Large intestine (tissue), 3 donors: Measurements from ENCODE around the gene SERINC5. TPM values are rescaled to one million over a fixed set of nuclear protein-coding genes. Genes with fewer than 3 reads are reported as not detected.

ENCODE experiments used
- DNase-seq, 2 donors: peaks; one replicate each; pipeline versions ENCODE4 v3.0.0 to v3.0.0-alpha.2; 2013
- H3K27ac ChIP-seq: one replicate; pipeline ENCODE4 v1.5.1; 2013; ENCODE audit warnings: low read length
- H3K27me3 ChIP-seq: 2 replicates; pipeline ENCODE4 v1.6.1; 2013; ENCODE audit warnings: low read length; ENCODE audit not compliant: control insufficient read depth, insufficient read depth
- H3K36me3 ChIP-seq: 2 replicates; pipeline ENCODE4 v1.6.1; 2013; ENCODE audit warnings: low read length; ENCODE audit not compliant: control insufficient read depth, insufficient read depth
- H3K4me1 ChIP-seq: one replicate; pipeline ENCODE4 v1.6.1; 2013; ENCODE audit warnings: low read length; ENCODE audit not compliant: control insufficient read depth, insufficient read depth
- H3K4me3 ChIP-seq: one replicate; pipeline ENCODE4 v1.5.1; 2013; ENCODE audit warnings: low read length
- H3K9me3 ChIP-seq: one replicate; pipeline ENCODE4 v1.6.1; 2013; ENCODE audit warnings: mild to moderate bottlenecking, low read depth, low read length, moderate library complexity; ENCODE audit not compliant: control insufficient read depth
- WGBS: methylation state at CpG from one replicate; pipeline ENCODE4 v1.1.5; 2013; ENCODE audit warnings: low lambda C conversion rate; ENCODE audit not compliant: insufficient coverage; 5-methylcytosine and 5-hydroxymethylcytosine counted together
- polyA plus RNA-seq: library from polyadenylated mRNA; unstranded; fragments of 120-200 nt; gene quantifications from one replicate; pipeline ENCODE4 v1.2.1, GENCODE V29; 2013

Gene SERINC5
- polyA plus RNA-seq, 1 donor: 44.8 TPM

- WGBS: no CpG with 5 or more reads among the region's 10 CpGs
- Histone ChIP-seq H3K27ac (no peak overlapping the region), H3K36me3 (no peaks in the 10 kb centered on the region), H3K4me1 (no peaks in the 10 kb centered on the region), H3K27me3 (no peaks in the 10 kb centered on the region), H3K4me3 (no peak overlapping the region), H3K9me3 (no peaks in the 10 kb centered on the region)
- no peak for DNase-seq
Measured at GRCh38 chr5:80070338-80071056, 185.4 kb downstream of the SERINC5 start.

GRCh38 chr5:80069918-80070318, 185.9 kb downstream of the SERINC5 start:
- 49% methylated on average over 2 of the region's 3 CpGs for WGBS

GRCh38 chr5:80069251-80069800, 186.5 kb downstream of the SERINC5 start:
- Histone ChIP-seq H3K36me3 (no peaks in the 10 kb centered on the region), H3K27ac (no peak overlapping the region), H3K27me3 (no peaks in the 10 kb centered on the region), H3K4me3 (no peak overlapping the region), H3K9me3 (no peaks in the 10 kb centered on the region), H3K4me1 (no peaks in the 10 kb centered on the region)
- DNase-seq: no peak
- 60% methylated on average over 1 of the region's 4 CpGs for WGBS

More at GRCh38 chr5:80069918-80070318, 185.9 kb downstream of the SERINC5 start:
- DNase-seq: peak in 1 of 2 donors; percentile 32
- Histone ChIP-seq H3K4me1 (no peaks in the 10 kb centered on the region), H3K27me3 (no peaks in the 10 kb centered on the region), H3K9me3 (no peaks in the 10 kb centered on the region), H3K27ac (no peak overlapping the region), H3K4me3 (no peak overlapping the region), H3K36me3 (no peaks in the 10 kb centered on the region)

GRCh38 chr5:80068775-80069174, 187.1 kb downstream of the SERINC5 start:
- Histone ChIP-seq H3K27ac (no peak overlapping the region), H3K27me3 (no peaks in the 10 kb centered on the region), H3K9me3 (no peaks in the 10 kb centered on the region), H3K36me3 (no peaks in the 10 kb centered on the region), H3K4me1 (no peaks in the 10 kb centered on the region), H3K4me3 (no peak overlapping the region)
- no CpG with 5 or more reads among the region's 4 CpGs for WGBS
- DNase-seq: no peak

- Histone ChIP-seq H3K9me3 (no peaks in the 10 kb centered on the region), H3K4me3 (no peak overlapping the region), H3K4me1 (no peaks in the 10 kb centered on the region), H3K36me3 (no peaks in the 10 kb centered on the region), H3K27me3 (no peaks in the 10 kb centered on the region), H3K27ac (no peak overlapping the region)
- 83% methylated on average over 1 of the region's 5 CpGs for WGBS
- DNase-seq: no peak
Measured at GRCh38 chr5:80068246-80068636, 187.6 kb downstream of the SERINC5 start.

- no peak overlapping the region for H3K4me3 ChIP-seq
- no peaks in the 10 kb centered on the region for H3K36me3 ChIP-seq
- peak in 1 of 2 donors; percentile 35 for DNase-seq
- H3K27ac ChIP-seq: no peak overlapping the region
- 70% methylated on average over 4 of the region's 8 CpGs for WGBS
- no peaks in the 10 kb centered on the region for H3K27me3 ChIP-seq
- H3K4me1 ChIP-seq: no peaks in the 10 kb centered on the region
- H3K9me3 ChIP-seq: no peaks in the 10 kb centered on the region
Measured at GRCh38 chr5:80067531-80068245, 188.2 kb downstream of the SERINC5 start.

- Histone ChIP-seq H3K9me3 (no peaks in the 10 kb centered on the region), H3K27ac (no peak overlapping the region), H3K4me1 (no peaks in the 10 kb centered on the region), H3K4me3 (no peak overlapping the region), H3K27me3 (no peaks in the 10 kb centered on the region), H3K36me3 (no peaks in the 10 kb centered on the region)
- DNase-seq: no peak
- WGBS: 100% methylated on average over 1 of the region's 2 CpGs
Measured at GRCh38 chr5:80067016-80067415, 188.8 kb downstream of the SERINC5 start.

- H3K9me3 ChIP-seq: no peaks in the 10 kb centered on the region
- H3K27me3 ChIP-seq: no peaks in the 10 kb centered on the region
- H3K4me3 ChIP-seq: no peak overlapping the region
- H3K4me1 ChIP-seq: no peaks in the 10 kb centered on the region
- H3K36me3 ChIP-seq: no peaks in the 10 kb centered on the region
- H3K27ac ChIP-seq: no peak overlapping the region
- DNase-seq: no peak
Measured at GRCh38 chr5:80064124-80064523, 191.7 kb downstream of the SERINC5 start.

Other genes starting within 250 kb of the SERINC5 start
- gene THBS4, start 220.7 kb downstream of the SERINC5 start, polyA plus RNA-seq: 3.3 TPM
- not detected for gene SPZ1, start 64.0 kb upstream of the SERINC5 start, polyA plus RNA-seq
- 34.5 TPM for gene ZFYVE16, start 152.0 kb upstream of the SERINC5 start, polyA plus RNA-seq
- 1.2 TPM for gene FAM151B, start 232.1 kb upstream of the SERINC5 start, polyA plus RNA-seq